HEK293T (cell line): ENCODE results near the gene MED26.

Source experiments
- CTCF ChIA-PET: fragments of 350-600 bp; formaldehyde crosslinking; extraction: SDS; loops from one replicate; lab custom pipeline; 2021; ENCODE audit warnings: antibody characterized with exemption, inconsistent platforms; lab: Yijun Ruan, JAX
- POLR2A ChIA-PET: fragments of 350-600 bp; formaldehyde crosslinking; extraction: SDS; loops from one replicate; lab custom pipeline; 2020; ENCODE audit warnings: antibody characterized with exemption, inconsistent platforms; lab: Yijun Ruan, JAX
- DNase-seq: peaks from one replicate; pipeline ENCODE4 v3.0.0; 2012; ENCODE audit warnings: mixed read lengths; ENCODE audit errors: extremely low spot score
- ARNT ChIP-seq: fragments of 450-650 bp; IDR thresholded peaks from 2 replicates; pipeline ENCODE4 v1.6.1; 2017; ENCODE audit warnings: mild to moderate bottlenecking
- BHLHE40 ChIP-seq: fragments of 450-650 bp; IDR thresholded peaks from 2 replicates; pipeline ENCODE4 v1.6.1; 2016; ENCODE audit warnings: mild to moderate bottlenecking, moderate library complexity, borderline replicate concordance
- CTBP1 ChIP-seq: fragments of 450-650 bp; IDR thresholded peaks from 2 replicates; pipeline ENCODE4 v1.6.1; 2016; ENCODE audit warnings: borderline replicate concordance
- ELF4 ChIP-seq: fragments of 450-650 bp; IDR thresholded peaks from 2 replicates; pipeline ENCODE4 v1.6.1; 2017; ENCODE audit warnings: antibody characterized with exemption
- FOXA1 ChIP-seq: fragments of 450-650 bp; IDR thresholded peaks from 2 replicates; pipeline ENCODE4 v1.6.1; 2016; ENCODE audit warnings: mild to moderate bottlenecking
- FOXK2 ChIP-seq: fragments of 450-650 bp; IDR thresholded peaks from 2 replicates; pipeline ENCODE4 v1.6.1; 2016; ENCODE audit warnings: mild to moderate bottlenecking
- FOXM1 ChIP-seq: fragments of 450-650 bp; IDR thresholded peaks from 2 replicates; pipeline ENCODE4 v1.6.1; 2017; ENCODE audit warnings: mild to moderate bottlenecking, borderline replicate concordance
- HDGF ChIP-seq: fragments of 450-650 bp; IDR thresholded peaks from 2 replicates; pipeline ENCODE4 v1.6.1; 2017; ENCODE audit warnings: antibody characterized with exemption, borderline replicate concordance
- L3MBTL2 ChIP-seq: fragments of 450-650 bp; conservative IDR thresholded peaks from 2 replicates; pipeline ENCODE4 v1.6.1; 2016; ENCODE audit warnings: mild to moderate bottlenecking
- LEF1 ChIP-seq: fragments of 450-650 bp; IDR thresholded peaks from 2 replicates; pipeline ENCODE4 v1.6.1; 2017; ENCODE audit warnings: mild to moderate bottlenecking, borderline replicate concordance
- NFRKB ChIP-seq: fragments of 450-650 bp; IDR thresholded peaks from 2 replicates; pipeline ENCODE4 v1.6.1; 2016; ENCODE audit warnings: mild to moderate bottlenecking, moderate library complexity
- SP1 ChIP-seq: fragments of 450-650 bp; IDR thresholded peaks from 2 replicates; pipeline ENCODE4 v1.6.1; 2017
- SUZ12 ChIP-seq: fragments of 450-650 bp; IDR thresholded peaks from 2 replicates; pipeline ENCODE4 v1.6.1; 2016; ENCODE audit warnings: mild to moderate bottlenecking
- TARDBP ChIP-seq: fragments of 450-650 bp; IDR thresholded peaks from 2 replicates; pipeline ENCODE4 v1.6.1; 2016
- ZNF384 ChIP-seq: fragments of 450-650 bp; IDR thresholded peaks from 2 replicates; pipeline ENCODE4 v1.6.1; 2016
- TF ChIP-seq, protein P1 (sequence below): fragments of 450-650 bp; IDR thresholded peaks from 2 replicates; pipeline ENCODE4 v1.6.1; 2016

MED26 gene

DNA sequence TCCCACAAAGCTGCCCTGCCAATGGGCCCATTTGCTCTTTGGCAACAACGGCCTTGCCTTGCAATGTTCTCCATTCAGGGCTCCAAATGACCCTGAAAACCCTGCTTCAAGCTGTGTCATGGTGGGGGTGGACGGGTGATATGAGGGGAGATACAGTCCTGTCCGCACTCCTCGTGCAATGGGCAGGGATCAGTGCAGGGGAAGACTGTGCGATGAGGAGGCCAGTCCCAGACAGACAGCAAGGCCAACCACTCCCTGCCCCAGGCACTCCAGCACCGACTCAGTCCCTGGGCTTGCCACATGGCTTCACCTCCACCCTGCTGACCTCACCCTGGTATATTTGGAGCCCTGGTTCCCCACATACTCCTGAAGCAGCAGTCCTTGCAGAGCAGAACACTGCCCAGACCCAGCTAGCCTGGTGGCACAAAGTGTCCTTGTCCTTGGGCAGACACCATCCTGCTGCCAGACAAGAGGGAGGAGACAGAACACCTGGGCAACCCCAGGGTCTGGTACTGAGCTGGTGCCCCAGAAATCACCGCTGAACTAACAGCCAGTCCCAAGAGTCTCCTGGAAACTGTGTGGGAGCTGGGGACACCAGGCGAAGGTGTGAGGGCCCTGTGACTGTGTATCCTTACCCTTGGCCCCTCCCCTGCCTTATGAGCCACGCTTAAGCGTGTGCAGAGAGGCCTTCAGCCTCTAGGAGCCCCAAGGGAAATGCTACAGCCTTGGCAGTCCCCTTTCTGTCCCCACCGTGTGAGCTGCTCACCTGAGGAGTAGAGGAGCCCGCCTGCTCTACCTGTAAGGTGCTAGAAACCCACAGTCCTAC, 46.6 kb downstream of the MED26 start:
- DNase-seq: no peak
- no peak for TF ChIP-seq TARDBP
- ChIA-PET POLR2A (no interaction called here), CTCF (no interaction called here)

DNA sequence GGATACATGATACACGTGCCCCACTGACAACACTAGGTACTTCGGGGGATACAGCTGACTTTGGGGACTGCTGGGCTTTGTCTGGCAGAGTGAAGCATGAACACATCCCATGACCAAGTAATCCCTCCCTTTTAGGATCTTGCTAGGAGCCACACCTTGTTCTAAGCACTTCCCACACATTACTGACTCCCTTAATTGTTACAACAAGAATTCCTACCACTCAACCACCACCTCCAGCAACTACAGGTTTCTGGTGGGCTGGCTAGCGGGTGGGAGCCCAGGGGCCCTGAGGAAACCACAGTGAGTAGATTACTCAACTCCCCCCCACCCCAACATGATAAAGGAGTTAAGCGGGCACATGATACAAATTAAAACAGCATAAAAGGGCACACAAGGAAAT, 48.6 kb downstream of the MED26 start:
- TF ChIP-seq FOXK2 (no peak), FOXM1 (no peak), L3MBTL2 (no peak), SUZ12 (no peak), SP1 (no peak), ELF4 (no peak), LEF1 (no peak), CTBP1 (no peak), HDGF (no peak), ARNT (no peak), FOXA1 (no peak), BHLHE40 (no peak)
- no peak for DNase-seq
- ChIA-PET POLR2A (no interaction called here), CTCF (interaction anchor here (0.8 kb wide), 1 partner anchor 21 kb away, joined by 5 read pairs; no protein-coding TSS in a partner anchor)

DNA sequence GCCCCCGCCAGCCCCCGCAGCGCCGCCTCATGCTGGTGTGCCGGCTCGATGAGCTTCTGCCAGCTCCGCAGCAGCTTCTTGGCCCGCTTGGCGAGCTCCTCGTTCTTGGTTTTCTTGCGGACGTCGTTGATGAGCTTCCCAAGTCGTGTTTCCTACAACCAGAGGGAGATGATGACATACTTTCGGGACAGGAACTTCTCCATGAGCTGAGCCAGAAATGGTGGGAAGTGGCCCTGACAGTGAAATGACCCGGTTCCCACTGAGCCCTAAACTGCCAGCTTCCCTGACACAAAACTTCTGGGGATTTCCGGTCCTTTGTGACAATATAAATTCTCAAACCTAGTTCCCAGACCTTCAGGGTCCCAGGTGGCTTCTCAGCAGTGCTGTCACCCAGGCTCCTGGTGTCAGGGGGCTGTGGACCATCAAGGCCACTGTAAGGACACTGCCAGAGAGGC, 50.4 kb downstream of the MED26 start:
- POLR2A ChIA-PET: no interaction called here
- CTCF ChIA-PET: no interaction called here
- no peak for DNase-seq
- TF ChIP-seq NFRKB: no peak
- no peak for TF ChIP-seq FOXK2
- TF ChIP-seq L3MBTL2: no peak
- no peak for TF ChIP-seq CTBP1
- no peak for TF ChIP-seq BHLHE40
- no peak for TF ChIP-seq SUZ12
- TF ChIP-seq ARNT: no peak
- no peak for TF ChIP-seq ZNF384
- TF ChIP-seq HDGF: no peak
- TF ChIP-seq, protein P1, sequence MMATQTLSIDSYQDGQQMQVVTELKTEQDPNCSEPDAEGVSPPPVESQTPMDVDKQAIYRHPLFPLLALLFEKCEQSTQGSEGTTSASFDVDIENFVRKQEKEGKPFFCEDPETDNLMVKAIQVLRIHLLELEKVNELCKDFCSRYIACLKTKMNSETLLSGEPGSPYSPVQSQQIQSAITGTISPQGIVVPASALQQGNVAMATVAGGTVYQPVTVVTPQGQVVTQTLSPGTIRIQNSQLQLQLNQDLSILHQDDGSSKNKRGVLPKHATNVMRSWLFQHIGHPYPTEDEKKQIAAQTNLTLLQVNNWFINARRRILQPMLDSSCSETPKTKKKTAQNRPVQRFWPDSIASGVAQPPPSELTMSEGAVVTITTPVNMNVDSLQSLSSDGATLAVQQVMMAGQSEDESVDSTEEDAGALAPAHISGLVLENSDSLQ: no peak
- no peak for TF ChIP-seq TARDBP
- no peak for TF ChIP-seq SP1

DNA sequence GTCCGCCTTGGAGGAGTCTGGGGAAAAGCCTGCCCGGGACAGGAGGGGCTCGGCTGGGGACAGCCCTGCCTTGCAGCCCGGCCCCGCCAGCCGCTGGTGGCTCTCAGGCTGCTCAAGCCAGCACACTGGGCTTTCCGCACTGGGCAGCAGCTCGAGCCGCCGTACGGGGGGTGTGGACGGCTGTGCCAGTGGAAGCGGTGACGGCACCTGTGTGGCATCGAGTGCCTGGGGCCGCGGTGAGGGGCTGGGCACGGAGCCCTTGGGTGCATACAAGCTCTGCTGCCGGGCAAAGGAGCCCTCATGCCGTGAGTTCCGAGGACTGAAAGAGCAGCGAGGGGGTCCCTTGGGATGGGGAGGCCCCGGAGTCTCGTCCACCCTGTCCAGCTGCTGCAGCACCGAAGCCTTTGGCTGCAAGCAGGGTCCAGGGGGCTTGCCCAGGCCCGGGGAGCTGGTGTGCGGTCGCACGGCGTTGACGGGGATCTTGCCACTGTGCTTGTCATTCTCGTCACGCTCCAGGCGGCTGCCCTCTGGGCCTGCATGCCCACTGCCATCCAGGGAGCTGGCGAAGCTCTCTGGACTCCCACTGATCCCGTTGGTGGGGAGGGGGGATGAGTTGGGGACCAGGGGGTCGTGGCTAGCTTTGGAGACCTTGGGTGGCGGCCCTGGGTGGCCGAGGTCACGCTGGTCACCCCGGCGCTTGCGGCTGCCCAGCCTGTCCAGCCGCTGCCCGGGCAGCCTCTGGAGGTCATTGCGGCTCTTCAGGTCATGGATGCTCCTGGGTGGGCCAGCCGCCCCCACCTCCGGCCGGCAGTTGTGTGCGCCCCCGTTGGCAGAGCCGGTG, 51.1 kb downstream of the MED26 start:
- POLR2A ChIA-PET: no interaction called here
- CTCF ChIA-PET: no interaction called here
- no peak for DNase-seq
- TF ChIP-seq SUZ12: no peak
- TF ChIP-seq LEF1: no peak
- no peak for TF ChIP-seq FOXK2
- TF ChIP-seq TARDBP: no peak
- TF ChIP-seq BHLHE40: no peak
- TF ChIP-seq FOXA1: no peak
- no peak for TF ChIP-seq ELF4
- no peak for TF ChIP-seq L3MBTL2

DNA sequence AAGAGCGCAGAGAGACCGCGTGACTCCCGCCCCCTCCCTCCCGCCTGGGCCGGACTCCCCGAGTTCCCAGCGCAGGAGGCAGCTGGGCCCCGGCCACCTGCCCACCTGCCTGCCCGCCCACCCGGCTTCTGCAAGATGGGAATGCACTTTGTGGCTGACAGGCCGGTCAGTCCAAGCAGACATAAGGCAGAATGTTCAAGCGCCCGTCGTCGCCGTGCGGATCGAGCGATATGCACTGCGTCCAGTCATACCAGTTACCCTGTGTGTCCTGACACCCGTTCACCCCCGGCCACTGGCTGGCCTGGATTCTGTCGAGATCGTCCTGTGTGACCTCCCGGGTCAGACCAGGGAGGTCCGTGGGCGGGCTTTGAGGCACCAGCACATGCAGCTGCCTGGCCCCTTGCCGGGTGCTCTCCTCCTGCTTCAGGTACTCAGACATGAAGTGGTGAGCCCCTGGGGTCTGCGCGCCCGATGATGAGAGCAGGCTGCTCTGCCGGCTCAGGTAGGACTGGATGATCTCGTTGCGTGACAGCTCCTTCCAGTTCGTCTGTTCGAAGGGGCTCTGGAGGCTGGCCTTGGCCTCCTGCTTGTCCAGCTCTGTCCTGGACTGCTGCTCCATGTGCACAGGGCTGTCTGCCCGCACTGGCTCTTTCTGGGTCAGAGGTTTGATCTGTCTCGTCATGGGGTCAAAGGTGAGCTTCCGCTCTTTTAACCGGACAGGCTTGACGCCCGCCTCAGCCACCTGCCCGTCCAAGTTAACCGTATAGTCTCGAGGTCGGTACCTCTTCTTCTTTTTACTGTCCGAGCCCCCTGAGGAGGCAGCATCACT, 51.9 kb downstream of the MED26 start:
- no peak for TF ChIP-seq ARNT
- TF ChIP-seq SP1: no peak
- no peak for TF ChIP-seq LEF1
- no peak for TF ChIP-seq BHLHE40
- TF ChIP-seq, protein P1: no peak
- TF ChIP-seq FOXA1: no peak
- no peak for TF ChIP-seq HDGF
- TF ChIP-seq ELF4: no peak
- no peak for TF ChIP-seq FOXM1
- TF ChIP-seq NFRKB: no peak
- no peak for TF ChIP-seq L3MBTL2
- TF ChIP-seq TARDBP: no peak
- POLR2A ChIA-PET: no interaction called here
- no peak for DNase-seq
- CTCF ChIA-PET: no interaction called here

DNA sequence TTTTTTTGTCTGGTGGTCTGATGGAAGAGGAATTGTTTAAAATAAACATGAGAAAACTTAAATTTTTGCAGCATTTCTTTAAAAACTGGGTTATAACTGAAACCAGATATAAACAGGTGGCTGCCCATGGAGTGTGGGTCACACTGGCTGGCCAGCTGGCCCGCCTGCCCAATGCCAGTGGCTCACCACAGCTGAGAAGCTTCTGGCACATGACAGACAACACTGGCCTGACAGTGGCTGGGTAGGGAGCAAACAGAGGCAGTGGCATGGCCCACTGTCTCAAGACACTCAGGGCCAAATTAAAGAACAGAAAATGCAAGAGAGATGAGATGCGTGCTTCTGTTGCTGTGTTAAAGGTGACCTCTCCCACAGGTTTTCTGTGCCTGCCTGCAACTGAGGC, 52.7 kb downstream of the MED26 start:
- ChIA-PET POLR2A (no interaction called here), CTCF (no interaction called here)
- no peak for DNase-seq

More for the DNA sequence above, 52.7 kb downstream of the MED26 start:
- TF ChIP-seq BHLHE40 (no peak), FOXM1 (no peak), FOXK2 (no peak), CTBP1 (no peak), HDGF (no peak), LEF1 (no peak), TARDBP (no peak), SUZ12 (no peak), L3MBTL2 (no peak), SP1 (no peak), FOXA1 (no peak), ELF4 (no peak), ZNF384 (no peak)
- TF ChIP-seq, protein P1: no peak
